ENCODE results near the gene RNF128.

- TF ChIP-seq GATA2 (IDR thresholded peaks at IDR 0.05; ENCODE audit: low read depth, low read length) (no peak), GATA3 (IDR thresholded peaks at IDR 0.05; ENCODE audit: low read depth, low read length) (no peak)
These were observed 570 bp upstream of the RNF128 start for GRCh38 chrX:106725931-106726330.
